Motor neuron (in vitro differentiated cells): ENCODE measurements around the gene TMEM163. TPM values are rescaled to one million over a fixed set of nuclear protein-coding genes. Genes with fewer than 3 reads are reported as not detected.

Experiments used
- ATAC-seq, 8 experiments: fragments of 200-7000 bp; cut with Tn5 transposase; replicated peaks in 6 of 8; 2 replicates each; pipeline ENCODE4 v1.8.0; 2021; ENCODE audit warnings: mild to moderate bottlenecking in 8 of 8, moderate library complexity in 8 of 8
- H3K27ac ChIP-seq, 2 donors: fragments of 250-450 bp; sonication (Bioruptor Pico); 2 replicates each; pipeline ENCODE4 v1.9.0; 2021; ENCODE audit warnings: antibody characterized with exemption in 2 of 2, mild to moderate bottlenecking in 2 of 2, moderate library complexity in 1 of 2
- H3K4me1 ChIP-seq, 2 donors: fragments of 250-450 bp; sonication (Bioruptor Pico); replicated peaks in 1 of 2; 2 replicates each; pipeline ENCODE4 v1.6.1; 2021; ENCODE audit warnings: antibody characterized with exemption in 2 of 2, mild to moderate bottlenecking in 2 of 2, moderate library complexity in 1 of 2
- H3K4me3 ChIP-seq, 5 donors: fragments of 250-450 bp; sonication (Bioruptor Pico); 2 replicates each; pipeline ENCODE4 v1.9.0; 2021; ENCODE audit warnings: antibody characterized with exemption in 5 of 5, mild to moderate bottlenecking in 5 of 5, moderate library complexity in 4 of 5
- WGBS, 10 experiments: fragments of 450-650 bp; shearing (Covaris generic); methylation state at CpG; one replicate each; pipeline ENCODE4 v1.0.0; 2022; 5-methylcytosine and 5-hydroxymethylcytosine counted together
- in situ Hi-C, 9 experiments: fragments of 400-800 bp; cut with MboI; loops; one replicate each; pipeline ENCODE4 v1.15.0; 2021; ENCODE audit warnings: low sequenced_read_pairs in 9 of 9, low pct_unique_long_range_greater_than_20kb in 2 of 9; ENCODE audit not compliant: unreplicated experiment in 9 of 9
- total RNA-seq, 8 experiments: library from RNA; unstranded; fragments of 300-600 nt; gene quantifications; 2 replicates each; pipeline versions ENCODE4 v1.2.3 to v1.2.4, GENCODE V29; 2022

Gene TMEM163
- total RNA-seq, 8 experiments from 2014 or later = 0.31 to 11.2 (median 0.87) TPM

DNA sequence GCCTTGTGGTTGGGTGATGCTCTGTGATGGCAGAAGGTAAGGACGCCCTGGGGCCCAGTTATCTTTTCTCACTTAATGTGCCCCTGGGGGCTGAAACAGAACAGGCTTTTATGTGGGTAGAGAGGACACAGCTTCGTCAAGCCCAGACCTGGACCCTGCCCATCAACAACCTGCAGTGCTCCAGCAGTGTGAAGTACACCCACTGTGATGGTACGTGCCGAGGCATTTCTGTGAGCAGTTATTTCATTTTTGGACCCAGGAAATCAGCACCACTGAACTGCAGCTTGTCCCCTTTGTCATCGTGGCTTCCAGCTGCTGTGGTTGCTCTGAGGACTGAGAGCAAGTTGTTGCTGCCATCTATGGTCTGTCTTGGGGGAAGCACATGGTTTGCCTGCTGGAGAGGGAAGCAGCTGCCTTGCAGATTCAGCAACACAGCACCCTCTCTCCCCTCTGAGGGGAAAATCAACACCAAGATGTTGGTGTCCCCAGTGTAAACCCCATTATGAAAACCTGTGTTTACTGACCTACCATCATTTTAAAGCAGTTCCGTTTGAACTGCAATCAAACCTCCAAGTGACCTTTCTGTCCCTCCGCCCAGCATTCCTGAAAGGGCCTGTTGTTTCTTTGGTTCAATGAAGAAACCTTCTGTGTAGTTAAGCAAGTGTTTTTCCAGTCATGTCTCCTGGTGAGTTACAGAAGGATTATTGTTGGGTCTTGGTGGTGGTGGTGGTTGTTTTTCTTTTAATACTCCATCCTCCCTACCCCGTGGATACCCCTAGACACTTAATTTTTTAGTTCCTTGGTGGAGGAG, 306.8 kb downstream of the TMEM163 start:
- peak; percentile 80 to 99 (median 96) for ATAC-seq
- 20 to 75% (median 48%) methylated on average over 1 to 6 of the region's 8 CpGs; no CpG with 5 or more reads in 2 of the 10 experiments for WGBS, 10 experiments
- H3K4me3 ChIP-seq = no peak overlapping the region
- peaks cover 9 to 10% of the 10 kb centered on the region in 2 donors for H3K4me1 ChIP-seq
- H3K27ac ChIP-seq = peak overlapping the region in 1 of 2 donors; percentile 36
- in situ Hi-C loops = loop anchor here in 8 of 9 experiments (10.0 to 25.0 kb wide), 5 partner anchors 175 to 525 kb away; no protein-coding TSS in a partner anchor

- 41 to 92% (median 67%) methylated on average over 1 to 5 of the region's 6 CpGs; no CpG with 5 or more reads in 2 of the 10 experiments for WGBS, 10 experiments
- peak in 5 of 8 experiments; percentile 58 to 77 (median 72) for ATAC-seq
- in situ Hi-C loops = loop anchor here in 8 of 9 experiments (10.0 to 25.0 kb wide), 5 partner anchors 174 to 524 kb away; no protein-coding TSS in a partner anchor
- Histone ChIP-seq H3K27ac (peak overlapping the region in 1 of 2 donors; percentile 36), H3K4me1 (peaks cover 9 to 10% of the 10 kb centered on the region in 2 donors), H3K4me3 (no peak overlapping the region)
Observed at GRCh38 chr2:134411279-134411827, 307.4 kb downstream of the TMEM163 start.

- Histone ChIP-seq H3K27ac (no peak overlapping the region), H3K4me3 (no peak overlapping the region), H3K4me1 (peaks cover 9 to 10% of the 10 kb centered on the region in 2 donors)
- peak in 3 of 8 experiments; percentile 17 to 71 (median 41) for ATAC-seq
- in situ Hi-C loops = loop anchor here in 8 of 9 experiments (10.0 to 25.0 kb wide), 5 partner anchors 174 to 524 kb away; no protein-coding TSS in a partner anchor
- 53 to 100% (median 82%) methylated on average over 1 to 3 of the region's 5 CpGs; no CpG with 5 or more reads in 2 of the 10 experiments for WGBS, 10 experiments
Observed at GRCh38 chr2:134410831-134411231, 308.0 kb downstream of the TMEM163 start.

- WGBS, 10 experiments = 73 to 100% (median 100%) methylated on average over 1 to 2 of the region's 2 CpGs; no CpG with 5 or more reads in 5 of the 10 experiments
- in situ Hi-C loops = loop anchor here in 8 of 9 experiments (10.0 to 25.0 kb wide), 5 partner anchors 173 to 523 kb away; no protein-coding TSS in a partner anchor
- peaks cover 9 to 13% of the 10 kb centered on the region in 2 donors for H3K4me1 ChIP-seq
- ATAC-seq = no peak
- no peak overlapping the region for H3K27ac ChIP-seq
- H3K4me3 ChIP-seq = no peak overlapping the region
Observed at GRCh38 chr2:134410006-134410405, 308.8 kb downstream of the TMEM163 start.

GRCh38 chr2:134408791-134409190, 310.0 kb downstream of the TMEM163 start:
- in situ Hi-C loops = loop anchor here in 7 of 9 experiments (25.0 kb wide), 3 partner anchors 171 to 521 kb away; no protein-coding TSS in a partner anchor

DNA sequence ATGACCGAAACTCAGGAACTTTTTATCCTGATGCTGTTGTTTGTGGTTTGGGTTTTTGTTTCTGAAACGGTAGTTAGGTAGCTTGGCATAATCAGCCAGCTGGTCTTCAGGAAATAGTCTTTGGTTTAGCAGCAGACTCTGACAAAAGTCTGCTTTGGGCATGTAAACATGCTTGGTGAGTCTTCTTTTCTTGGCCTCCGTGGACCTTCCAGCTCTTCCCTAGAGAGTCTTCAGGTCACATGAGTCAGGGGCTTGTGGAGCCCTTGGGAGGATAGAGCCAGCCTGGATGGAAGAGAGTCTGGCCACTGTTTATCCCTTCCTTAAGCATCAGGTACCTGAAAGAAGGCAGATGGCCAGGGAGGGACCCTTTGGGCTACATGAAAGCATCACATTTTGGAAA, 310.4 kb downstream of the TMEM163 start:
- 27 to 100% (median 72%) methylated on average over 1 to 3 of the region's 3 CpGs for WGBS, 10 experiments
- in situ Hi-C loops = loop anchor here in 7 of 9 experiments (25.0 kb wide), 3 partner anchors 171 to 521 kb away; no protein-coding TSS in a partner anchor
- H3K27ac ChIP-seq = no peak overlapping the region

More at GRCh38 chr2:134408791-134409190, 310.0 kb downstream of the TMEM163 start:
- ATAC-seq = peak in 2 of 8 experiments; percentile 13 to 15
- H3K4me3 ChIP-seq = no peak overlapping the region
- H3K4me1 ChIP-seq = peaks cover 9 to 13% of the 10 kb centered on the region in 2 donors
- no peak overlapping the region for H3K27ac ChIP-seq
- 11 to 100% (median 90%) methylated on average over 1 to 3 of the region's 3 CpGs; no CpG with 5 or more reads in 1 of the 10 experiments for WGBS, 10 experiments

GRCh38 chr2:134407154-134407890, 311.5 kb downstream of the TMEM163 start:
- H3K4me1 ChIP-seq = peaks cover 9 to 13% of the 10 kb centered on the region in 2 donors
- 81 to 100% (median 100%) methylated on average over 1 to 4 of the region's 4 CpGs for WGBS, 10 experiments
- no peak overlapping the region for H3K4me3 ChIP-seq
- no peak overlapping the region for H3K27ac ChIP-seq
- no peak for ATAC-seq
- in situ Hi-C loops = loop anchor here in 7 of 9 experiments (25.0 kb wide), 3 partner anchors 170 to 520 kb away; no protein-coding TSS in a partner anchor

More for the DNA sequence above, 310.4 kb downstream of the TMEM163 start:
- Histone ChIP-seq H3K4me3 (no peak overlapping the region), H3K4me1 (peaks cover 9 to 13% of the 10 kb centered on the region in 2 donors)
- ATAC-seq = peak in 1 of 8 experiments; percentile 6

DNA sequence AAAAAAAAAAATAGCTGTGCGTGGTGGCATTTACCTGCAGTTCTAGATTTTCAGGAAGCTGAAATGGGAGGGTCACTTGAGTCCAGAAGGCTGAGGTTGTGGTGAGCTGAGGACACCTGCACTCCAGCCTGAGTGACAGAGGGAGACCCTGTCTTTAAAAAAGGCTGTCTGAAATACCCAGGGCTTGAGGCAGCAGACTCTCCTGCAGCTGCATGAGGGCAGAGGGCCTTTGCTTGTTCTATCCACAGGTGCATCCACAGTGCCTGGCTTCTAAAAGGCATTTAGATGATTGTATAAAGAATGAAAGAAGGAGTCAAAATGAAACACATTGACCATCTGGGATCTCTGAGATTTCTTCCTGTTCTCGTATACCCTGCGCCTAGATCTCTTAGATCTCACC, 312.1 kb downstream of the TMEM163 start:
- Histone ChIP-seq H3K4me1 (peaks cover 7 to 11% of the 10 kb centered on the region in 2 donors), H3K27ac (no peak overlapping the region), H3K4me3 (no peak overlapping the region)
- ATAC-seq = no peak
- in situ Hi-C loops = loop anchor here in 7 of 9 experiments (25.0 kb wide), 3 partner anchors 169 to 519 kb away; no protein-coding TSS in a partner anchor
- 73 to 100% (median 100%) methylated on average over 1 to 2 of the region's 3 CpGs; no CpG with 5 or more reads in 5 of the 10 experiments for WGBS, 10 experiments

GRCh38 chr2:134406311-134406710, 312.5 kb downstream of the TMEM163 start:
- in situ Hi-C loops = loop anchor here in 7 of 9 experiments (25.0 kb wide), 3 partner anchors 169 to 519 kb away; no protein-coding TSS in a partner anchor
- peaks cover 3 to 7% of the 10 kb centered on the region in 2 donors for H3K4me1 ChIP-seq
- no peak for ATAC-seq
- no peak overlapping the region for H3K4me3 ChIP-seq
- 87 to 100% (median 100%) methylated on average over 1 to 4 of the region's 5 CpGs; no CpG with 5 or more reads in 4 of the 10 experiments for WGBS, 10 experiments
- H3K27ac ChIP-seq = no peak overlapping the region

Other genes with a start within 250 kb of the TMEM163 start
- 1 to 10 TPM in 1 of 8 experiments, under 1 TPM in 6, not detected in 1; 0.16 to 1.5 (median 0.37) TPM for gene ACMSD, start 119.6 kb upstream of the TMEM163 start, total RNA-seq
- 10 to 100 TPM; 23.6 to 52.6 (median 45.3) TPM for gene CCNT2, start 199.8 kb upstream of the TMEM163 start, total RNA-seq